ENCODE results near the gene DLK2.
"Not testable (repeated sequence)": the region's sequence is repeated elsewhere in the genome, so short reads cannot be mapped to it uniquely, and the experiment has no call there.

The DLK2 gene

DNA sequence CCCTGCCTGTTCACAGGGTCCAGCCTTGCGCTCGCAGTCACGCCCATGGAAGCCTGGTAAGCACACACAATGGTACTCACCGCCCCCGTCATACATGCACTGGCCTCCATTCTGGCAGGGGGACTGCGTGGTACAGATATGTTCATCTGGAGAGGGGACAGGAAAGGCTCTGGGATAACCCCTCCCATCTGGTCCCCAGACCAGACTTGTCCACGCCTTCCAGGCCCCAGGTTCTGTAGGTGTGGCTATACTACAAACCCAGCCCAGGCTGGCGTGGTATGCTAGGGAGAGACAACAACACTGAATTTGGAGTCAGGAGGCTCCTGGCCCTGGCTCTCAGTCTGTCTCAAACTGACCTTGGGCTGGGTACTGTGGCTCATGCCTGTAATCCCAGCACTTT, 3.4 kb downstream of the DLK2 start:
- no peak for DNase-seq

DNA sequence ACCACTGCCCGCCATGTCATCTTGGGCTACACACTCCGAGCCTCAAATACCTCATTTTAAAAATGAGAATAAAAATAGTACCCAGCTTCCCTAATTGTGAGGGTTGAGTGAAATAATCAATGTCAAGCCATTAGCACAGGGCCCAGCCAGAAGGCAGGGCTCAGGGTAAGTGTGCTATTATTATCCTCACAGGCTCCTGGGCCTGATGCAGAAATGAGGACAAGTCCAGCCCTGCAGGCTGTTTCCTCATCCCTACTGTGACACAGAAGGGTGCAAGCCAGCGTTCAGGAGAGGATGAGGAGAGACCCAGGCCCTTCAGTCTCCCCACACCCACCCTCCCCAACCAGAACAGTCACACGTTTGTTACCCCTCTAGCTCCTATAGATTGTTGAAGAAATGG, 4.0 kb downstream of the DLK2 start:
- DNase-seq: no peak

DNA sequence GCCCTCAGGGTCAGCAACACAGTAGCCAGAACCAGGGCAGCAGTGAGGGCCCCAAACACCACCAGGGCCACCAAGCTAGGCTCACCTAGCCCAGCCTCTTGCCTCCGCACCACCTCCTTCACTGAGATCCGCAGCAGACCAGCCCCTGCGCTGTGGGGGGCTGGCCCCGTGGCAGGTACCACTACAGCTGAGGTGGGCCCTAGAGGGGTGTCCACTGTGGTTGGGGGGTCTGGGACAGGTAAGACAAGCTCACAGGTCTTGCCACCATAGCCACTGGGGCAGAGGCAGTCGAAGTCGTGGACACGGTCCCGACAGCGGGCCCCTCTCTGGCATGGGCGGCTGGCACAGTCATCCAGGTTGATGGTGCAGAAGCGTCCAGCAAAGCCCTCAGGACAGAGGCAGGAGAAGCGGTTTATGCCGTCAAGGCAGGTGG, 4.6 kb downstream of the DLK2 start:
- no peak for DNase-seq

DNA sequence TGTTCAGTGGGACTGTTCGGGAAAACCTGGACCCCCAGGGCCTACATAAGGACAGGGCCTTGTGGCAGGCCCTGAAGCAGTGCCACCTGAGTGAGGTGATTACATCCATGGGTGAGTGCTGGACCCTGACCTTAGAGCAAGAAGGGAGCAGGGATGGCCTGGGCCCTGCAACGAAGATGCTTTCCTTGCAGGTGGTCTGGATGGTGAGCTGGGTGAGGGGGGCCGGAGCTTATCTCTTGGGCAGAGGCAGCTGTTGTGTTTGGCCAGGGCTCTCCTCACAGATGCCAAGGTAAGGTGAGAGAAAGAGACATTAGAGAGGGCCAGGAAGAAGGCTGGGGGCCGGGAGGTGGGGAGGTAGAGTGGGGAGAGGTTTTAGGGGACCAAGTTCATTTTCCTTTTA, 6.4 kb downstream of the DLK2 start:
- no peak for DNase-seq

DNA sequence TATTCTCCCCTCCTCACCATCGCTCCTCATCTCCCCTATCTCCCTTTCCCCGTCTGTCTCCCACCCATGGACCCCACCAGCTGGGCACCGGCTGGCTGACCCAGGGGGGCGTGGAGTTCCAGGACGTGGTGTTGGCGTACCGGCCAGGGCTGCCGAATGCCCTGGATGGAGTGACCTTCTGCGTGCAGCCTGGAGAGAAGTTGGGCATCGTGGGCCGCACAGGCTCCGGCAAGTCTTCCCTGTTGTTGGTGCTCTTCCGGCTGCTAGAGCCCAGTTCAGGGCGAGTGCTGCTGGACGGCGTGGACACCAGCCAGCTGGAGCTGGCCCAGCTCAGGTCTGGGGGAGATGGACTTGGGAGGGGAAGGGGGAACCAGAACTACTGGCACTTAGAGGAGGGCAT, 7.7 kb downstream of the DLK2 start:
- no peak for DNase-seq

DNA sequence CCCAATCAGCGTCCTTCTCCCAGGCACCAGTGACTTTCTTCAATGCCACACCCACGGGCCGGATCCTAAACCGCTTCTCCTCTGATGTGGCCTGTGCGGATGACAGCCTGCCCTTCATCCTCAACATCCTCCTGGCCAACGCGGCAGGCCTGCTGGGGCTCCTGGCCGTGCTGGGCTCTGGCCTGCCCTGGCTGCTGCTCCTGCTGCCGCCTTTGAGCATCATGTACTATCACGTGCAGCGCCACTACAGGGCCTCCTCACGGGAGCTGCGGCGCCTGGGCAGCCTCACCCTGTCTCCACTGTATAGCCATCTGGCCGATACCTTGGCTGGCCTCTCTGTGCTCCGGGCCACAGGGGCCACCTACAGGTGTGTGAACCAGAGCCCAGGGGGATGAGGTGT, 9.8 kb downstream of the DLK2 start:
- no peak for DNase-seq

DNA sequence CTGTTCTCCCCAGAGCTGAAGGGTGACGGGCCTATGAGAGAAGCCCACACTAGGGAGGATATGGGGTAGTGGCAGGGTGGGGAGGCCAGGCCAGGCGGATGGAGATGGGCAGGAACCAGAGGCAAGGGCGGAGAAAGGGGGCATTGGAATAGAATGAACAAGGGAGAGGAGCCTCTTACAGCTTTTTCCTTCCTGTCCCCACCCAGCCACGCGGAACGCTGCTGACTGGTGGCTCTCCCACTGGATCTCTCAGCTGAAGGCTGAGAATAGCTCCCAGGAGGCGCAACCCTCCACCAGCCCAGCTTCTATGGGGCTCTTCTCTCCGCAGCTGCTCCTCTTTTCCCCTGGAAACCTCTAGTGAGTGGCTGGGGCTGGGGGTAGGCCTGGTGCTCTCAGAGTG, 10.8 kb downstream of the DLK2 start:
- no peak for DNase-seq

DNA sequence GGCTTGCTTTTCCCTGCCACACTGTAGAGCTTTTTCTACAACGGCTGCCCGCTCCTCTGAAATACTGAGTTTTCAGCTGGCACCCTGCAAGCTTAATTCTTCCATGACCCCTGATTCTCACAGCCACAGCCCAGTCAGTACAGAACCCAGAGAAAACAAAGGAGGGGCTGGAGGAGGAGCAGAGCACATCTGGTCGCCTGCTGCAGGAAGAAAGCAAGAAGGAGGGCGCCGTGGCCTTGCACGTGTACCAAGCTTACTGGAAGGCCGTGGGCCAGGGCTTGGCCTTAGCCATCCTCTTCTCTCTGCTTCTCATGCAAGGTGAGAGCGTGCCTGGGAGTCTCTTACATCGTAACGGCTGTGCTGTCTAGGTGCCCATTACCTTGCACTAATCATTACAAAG, 11.3 kb downstream of the DLK2 start:
- DNase-seq: no peak

DNA sequence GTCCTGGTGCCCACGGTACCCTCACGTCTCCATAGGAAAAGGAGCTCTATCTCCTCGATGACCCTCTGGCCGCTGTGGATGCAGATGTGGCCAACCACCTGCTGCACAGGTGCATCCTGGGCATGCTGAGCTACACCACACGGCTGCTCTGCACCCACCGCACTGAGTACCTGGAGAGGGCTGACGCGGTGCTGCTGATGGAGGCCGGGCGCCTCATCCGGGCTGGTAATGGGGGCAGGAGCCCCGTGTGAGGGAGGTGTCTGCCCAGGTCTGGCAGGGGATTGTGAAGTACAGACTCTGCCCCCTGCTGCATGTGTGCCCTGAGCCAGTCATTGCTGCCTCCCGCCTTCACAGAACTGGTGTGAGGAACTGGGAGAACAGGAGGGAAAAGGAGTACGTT, 12.4 kb downstream of the DLK2 start:
- DNase-seq: no peak

DNA sequence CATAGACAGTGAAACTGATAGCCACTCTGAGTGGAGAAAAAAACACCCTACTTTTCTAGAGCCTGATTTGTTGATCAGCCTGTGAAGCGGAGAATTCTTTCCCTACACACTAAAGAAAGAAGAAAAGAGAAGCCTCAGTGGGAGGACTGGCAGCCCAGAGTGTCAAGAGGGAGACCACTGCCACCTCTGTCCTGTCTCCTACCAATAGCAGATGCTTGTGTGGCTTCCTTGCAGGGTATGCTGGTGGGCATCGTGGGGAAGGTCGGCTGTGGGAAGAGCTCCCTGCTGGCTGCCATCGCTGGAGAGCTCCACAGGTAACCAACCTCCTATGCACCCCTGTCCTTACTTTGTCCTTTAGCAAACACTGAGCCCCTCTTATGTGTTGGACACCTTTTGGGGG, 17.6 kb downstream of the DLK2 start:
- no peak for DNase-seq

DNA sequence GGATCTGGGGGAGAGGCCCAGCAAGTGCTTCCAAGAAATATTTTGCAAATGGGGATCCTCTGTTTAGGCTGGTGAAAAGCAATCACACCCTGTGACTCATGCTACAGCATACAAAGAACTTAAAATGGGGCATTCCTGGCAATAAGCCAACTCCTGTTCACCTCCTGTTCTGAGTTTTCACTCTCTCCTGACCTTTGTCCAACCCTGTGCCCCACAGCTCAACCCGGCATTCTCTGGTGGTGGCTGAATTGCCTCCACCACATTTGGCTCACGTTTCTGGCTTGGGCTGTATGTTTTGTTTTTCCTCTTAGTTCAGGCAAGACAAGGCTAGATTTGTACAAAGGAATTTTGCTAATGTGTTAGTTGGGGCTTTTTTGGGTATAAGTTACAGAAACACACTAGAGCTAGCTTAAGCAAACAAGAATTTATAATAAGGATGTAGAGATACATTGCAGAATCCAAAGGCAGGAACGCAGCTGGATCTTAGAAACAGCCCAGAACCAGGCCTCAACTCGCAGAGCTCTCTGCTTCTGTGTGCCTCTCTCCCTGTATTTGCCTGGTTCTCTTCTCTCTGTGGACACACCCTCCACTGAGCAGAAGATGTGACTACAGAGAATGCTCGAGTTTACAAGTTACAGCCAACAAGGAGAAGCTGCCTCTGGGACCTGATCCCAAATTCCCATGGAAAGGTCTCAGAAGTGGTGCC, 18.6 kb downstream of the DLK2 start:
- DNase-seq: peak; percentile 16

DNA sequence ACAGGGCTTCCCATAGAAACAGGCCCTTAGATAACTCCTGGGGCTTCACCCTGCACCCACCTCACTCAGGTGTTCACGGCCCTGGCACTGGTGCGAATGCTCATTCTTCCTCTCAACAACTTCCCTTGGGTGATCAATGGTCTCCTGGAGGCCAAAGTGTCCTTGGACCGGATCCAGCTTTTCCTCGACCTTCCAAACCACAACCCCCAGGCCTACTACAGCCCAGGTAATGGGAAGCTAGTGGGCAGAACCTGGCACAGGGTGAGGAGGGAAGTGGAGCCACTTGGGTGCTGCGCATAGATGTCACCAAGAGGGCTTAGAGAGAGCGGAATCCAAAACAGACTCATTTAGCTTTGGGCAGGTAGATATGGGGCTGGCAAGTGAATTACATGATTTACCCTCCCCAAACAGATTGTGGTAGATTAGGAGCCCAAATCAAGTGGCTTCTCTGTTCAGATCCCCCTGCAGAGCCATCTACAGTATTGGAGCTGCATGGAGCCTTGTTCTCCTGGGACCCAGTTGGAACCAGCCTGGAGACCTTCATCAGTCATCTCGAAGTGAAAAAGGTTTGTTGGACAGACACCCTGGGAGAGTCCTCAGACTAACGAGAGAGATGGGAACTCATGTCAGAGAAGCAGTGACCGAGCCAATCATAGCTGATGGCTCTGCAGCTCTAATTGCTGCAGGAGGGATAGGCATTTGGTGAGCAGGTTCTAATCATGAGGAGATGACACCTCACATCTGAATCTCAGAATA, 19.5 kb downstream of the DLK2 start:
- no peak for DNase-seq

DNA sequence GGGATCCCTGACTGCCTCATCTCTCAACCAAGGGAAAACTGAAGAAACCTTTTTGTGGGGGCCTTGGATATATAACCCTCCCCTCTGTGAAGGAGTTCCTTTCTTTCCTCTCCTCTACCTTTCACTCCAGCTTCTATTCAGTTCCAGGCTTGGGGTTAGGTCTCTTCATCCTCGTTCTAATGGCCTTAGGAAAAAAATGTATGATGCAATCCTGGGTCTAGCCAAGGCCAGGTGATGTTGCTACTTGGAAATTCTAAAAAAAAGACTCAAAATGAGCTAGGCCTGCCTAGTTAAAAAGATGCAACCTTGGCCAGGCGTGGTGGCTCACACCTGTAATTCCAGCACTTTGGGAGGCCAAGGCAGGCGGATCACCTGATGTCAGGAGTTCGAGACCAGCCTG, 20.4 kb downstream of the DLK2 start:
- DNase-seq: no peak

DNA sequence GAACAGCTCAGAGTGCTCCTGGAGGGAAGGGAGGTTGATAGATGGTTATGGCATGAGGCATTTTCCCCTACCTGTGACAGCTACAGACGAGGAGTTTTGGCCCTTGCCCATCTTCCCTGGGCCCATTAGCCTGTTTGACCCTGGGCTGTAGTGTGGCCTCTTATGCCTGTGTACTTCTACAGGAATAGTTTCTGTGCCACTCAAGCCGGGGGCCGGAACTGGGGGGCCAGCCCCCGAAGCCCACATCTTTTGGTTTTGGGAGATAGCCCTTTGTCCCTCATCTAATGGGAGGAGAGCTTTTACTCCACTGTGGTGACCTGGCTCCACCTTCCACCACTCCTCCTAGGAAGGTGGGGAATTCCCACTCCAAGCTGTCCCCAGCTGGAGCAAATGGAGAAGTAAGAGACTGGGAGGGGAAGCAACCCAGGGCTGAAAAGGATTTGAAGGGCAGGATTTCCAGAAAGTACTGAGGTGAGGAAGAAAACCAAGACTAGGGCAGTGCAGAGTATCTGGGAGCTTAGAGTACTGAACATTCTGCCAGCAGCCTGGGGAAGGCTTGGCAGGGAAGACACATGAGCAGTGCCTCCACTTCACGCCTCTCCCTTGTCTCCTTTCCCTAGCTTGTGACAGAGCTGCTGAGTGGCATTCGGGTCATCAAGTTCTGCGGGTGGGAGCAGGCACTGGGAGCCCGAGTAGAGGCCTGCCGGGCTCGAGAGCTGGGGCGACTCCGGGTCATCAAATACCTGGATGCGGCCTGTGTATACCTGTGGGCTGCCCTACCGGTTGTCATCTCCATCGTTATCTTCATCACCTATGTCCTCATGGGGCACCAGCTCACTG, 21.1 kb downstream of the DLK2 start:
- no peak for DNase-seq

DNA sequence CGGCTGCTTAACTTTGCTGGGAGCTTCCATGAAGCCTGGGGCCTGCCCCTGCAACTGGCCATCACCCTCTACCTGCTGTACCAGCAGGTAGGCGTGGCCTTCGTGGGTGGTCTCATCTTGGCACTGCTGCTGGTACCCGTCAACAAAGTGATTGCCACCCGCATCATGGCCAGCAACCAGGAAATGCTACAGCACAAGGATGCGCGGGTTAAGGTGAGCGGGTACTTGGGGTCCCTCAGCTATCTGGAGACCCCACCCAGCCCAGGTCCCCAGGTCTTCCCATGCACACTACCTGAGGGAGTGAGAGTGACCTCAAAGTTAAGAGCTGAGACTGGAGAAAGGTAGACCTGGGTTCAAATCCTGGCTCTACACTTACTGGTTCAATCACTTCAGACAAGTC, 22.2 kb downstream of the DLK2 start:
- DNase-seq: no peak

DNA sequence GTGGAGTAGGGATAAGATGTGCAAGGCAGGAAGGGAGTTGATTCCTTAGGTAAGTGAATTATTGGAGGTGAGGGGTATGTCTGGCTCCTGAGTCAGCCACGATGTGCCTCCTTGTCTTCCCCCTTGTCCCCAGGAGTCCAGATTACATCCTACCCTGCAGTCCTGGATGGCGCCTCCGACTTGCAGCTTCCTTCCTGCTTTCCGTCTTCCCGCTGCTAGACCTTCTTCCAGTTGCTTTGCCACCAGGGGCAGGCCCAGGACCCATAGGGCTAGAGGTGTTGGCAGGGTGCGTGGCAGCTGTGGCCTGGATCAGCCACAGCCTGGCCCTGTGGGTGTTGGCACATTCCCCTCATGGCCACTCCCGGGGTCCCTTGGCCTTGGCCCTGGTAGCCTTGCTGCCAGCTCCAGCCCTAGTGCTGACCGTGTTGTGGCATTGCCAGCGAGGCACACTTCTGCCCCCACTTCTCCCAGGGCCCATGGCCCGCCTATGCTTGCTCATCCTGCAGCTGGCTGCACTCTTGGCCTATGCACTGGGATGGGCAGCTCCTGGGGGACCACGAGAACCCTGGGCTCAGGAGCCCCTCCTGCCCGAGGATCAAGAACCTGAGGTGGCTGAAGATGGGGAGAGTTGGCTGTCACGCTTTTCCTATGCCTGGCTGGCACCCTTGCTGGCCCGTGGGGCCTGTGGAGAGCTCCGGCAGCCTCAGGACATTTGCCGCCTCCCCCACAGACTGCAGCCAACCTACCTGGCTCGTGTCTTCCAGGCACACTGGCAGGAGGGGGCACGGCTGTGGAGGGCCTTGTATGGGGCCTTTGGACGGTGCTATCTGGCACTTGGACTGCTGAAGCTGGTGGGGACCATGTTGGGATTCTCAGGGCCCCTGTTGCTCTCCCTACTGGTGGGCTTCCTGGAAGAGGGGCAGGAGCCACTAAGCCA, 23.1 kb downstream of the DLK2 start:
- DNase-seq: no peak

DNA sequence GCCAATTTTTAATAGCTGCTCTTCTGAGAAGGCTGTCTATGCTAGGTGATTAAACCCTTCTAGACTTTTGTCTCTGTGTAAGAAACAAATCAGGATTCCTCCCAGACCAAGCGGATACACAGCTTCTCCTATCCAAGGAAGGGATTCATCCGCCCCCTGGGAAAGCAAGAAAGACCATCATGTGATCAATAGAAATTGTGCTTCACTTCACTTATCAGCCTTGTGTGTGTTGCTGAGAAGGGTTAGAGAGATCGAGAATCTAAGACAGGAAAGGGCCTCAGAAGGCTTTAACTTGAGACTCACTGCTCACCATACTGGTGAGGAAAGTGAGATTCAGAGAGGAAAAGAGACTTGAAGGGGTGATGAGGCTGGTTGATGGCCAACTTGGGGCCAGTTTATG, 26.5 kb downstream of the DLK2 start:
- no peak for DNase-seq

DNA sequence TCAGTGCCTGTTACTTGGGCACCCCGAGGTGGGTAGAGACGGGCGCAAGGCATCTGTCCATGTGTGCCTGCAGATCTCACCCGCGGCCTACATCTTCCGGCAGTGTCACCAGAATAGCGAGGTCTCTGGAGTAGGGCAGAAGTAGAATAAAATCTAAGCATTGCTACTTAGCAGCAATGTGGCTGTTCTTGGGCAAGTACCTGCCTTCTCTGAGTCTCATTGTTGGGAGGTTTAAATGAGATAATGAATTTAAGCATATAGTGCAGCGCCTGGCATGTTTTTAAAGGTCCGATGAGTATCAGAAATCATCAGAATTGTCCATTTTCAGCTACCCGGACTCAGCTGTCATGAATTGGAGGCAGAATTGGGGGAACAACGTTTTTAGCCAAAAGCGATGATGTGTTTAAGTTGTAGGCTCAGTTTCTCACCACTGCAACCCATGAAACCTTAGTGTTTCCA, 27.2 kb downstream of the DLK2 start:
- DNase-seq: no peak

DNA sequence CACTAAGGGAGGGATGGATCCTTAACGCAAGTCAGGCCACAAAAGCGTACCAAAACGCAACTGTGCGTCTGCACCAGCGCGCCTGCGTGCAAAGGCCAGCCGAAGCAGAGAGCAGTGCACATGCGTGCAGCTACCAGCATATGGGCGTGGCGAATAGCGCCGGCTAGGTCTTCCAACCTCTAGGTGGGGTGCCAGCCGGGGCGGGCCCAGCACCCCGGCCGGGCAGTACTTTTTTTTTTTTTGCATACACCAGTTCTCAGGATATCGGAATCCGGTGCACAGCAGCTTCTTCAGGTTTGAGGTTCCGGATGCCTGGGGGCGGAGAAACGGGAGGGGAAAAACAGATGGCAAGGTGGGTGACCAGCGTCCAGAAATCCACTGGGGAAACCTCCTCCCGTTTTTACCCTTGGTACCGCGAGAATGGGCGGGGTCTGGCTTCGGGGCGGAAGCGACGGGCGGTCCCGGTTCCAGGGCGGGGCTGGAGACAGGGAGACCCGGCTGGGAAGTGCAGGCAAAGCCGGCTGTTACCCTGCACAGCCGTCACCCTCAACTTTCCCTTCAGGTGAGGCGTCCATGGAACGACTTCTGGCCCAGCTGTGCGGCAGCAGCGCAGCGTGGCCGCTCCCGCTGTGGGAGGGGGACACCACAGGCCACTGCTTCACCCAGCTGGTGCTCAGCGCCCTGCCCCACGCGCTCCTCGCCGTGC, 27.8 kb downstream of the DLK2 start, which contains the start of gene ABCC10:
ABCC10 (plus strand) TSS at position 136 of the 706 bp plus-strand sequence; CDS start at position 574, 438 bp downstream.
- peak; percentile 87 for DNase-seq

DNA sequence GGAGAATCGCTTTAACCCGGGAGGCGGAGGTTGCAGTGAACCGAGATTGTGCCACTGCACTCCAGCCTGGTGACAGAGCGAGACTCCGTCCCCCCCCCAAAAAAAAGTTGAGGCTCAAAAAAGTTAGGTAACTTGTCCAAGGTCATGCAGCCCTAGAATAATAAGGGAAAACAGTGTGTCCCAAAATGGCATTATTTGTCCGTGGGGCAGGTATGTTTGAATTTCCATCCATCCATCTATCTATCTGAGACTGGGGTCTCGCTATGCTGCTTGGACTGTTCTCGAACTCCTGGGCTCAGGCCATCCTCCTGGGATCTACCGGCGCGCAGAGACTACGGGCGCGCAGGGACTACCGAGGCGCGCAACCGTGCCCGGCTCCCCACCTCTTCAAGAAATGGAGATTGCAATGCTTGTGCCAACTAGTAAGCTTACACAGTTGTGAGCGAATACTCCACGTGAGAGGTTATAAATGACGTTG, 28.4 kb downstream of the DLK2 start:
- no peak for DNase-seq

DNA sequence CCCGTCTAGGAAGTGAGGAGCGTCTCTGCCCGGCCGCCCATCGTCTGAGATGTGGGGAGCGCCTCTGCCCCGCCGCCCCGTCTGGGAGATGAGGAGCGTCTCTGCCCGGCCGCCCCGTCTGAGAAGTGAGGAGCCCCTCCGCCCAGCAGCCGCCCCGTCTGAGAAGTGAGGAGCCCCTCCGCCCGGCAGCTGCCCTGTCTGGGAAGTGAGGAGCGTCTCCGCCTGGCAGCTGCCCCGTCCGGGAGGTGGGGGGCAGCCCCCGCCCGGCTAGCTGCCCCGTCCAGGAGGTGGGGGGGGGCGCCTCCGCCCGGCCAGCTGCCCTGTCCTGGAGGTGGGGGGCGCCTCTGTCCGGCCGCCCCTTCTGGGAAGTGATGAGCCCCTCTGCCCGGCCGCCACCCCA, 30.3 kb downstream of the DLK2 start:
- not testable (repeated sequence) for DNase-seq

DNA sequence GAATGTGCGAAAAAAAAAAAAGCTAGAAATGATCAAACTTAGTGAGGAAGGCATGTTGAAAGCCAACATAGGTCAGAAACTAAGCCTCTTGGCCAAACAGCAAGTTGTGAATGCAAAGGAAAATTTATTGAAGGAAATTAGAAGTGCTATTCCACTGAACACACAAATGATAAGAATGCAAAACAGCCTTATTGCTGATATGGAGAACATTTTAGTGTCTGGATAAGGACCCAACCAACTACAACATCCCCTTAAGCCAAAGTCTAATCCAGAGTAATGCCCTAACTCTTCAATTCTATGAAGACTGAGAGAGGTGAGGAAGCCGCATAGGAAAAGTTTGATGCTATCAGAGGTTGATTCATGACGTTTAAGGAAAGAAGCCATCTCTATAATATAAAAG, 33.5 kb downstream of the DLK2 start:
- no peak for DNase-seq
